Inferior parietal cortex (tissue), 1 donor: Measurements from ENCODE around the gene MBD3L5.
"Not testable (repeated sequence)": the region's sequence is repeated elsewhere in the genome, so short reads cannot be mapped to it uniquely, and the experiment has no call there.

Experiments
- DNase-seq: peaks from one replicate; pipeline ENCODE4 v3.0.0-alpha.2; 2016; ENCODE audit errors: extremely low spot score

Gene MBD3L5

GRCh38 chr19:7030278-7030677 lies at the start of gene MBD3L5:
Gene MBD3L5 (plus strand): TSS chr19:7030578. CDS start chr19:7030612, 34 bp downstream.
- DNase-seq, result not testable (repeated sequence)

- no peak for DNase-seq
These were observed 46.9 kb upstream of the MBD3L5 start for GRCh38 chr19:6983448-6983847.

- no peak for DNase-seq
These were observed 42.5 kb upstream of the MBD3L5 start for GRCh38 chr19:6987850-6988249.

GRCh38 chr19:6988257-6988656 lies 42.1 kb upstream of the MBD3L5 start:
- no peak for DNase-seq

- DNase-seq, result no peak
These were observed 35.3 kb upstream of the MBD3L5 start for GRCh38 chr19:6995054-6995453.

- no peak for DNase-seq
These were observed 33.6 kb upstream of the MBD3L5 start for GRCh38 chr19:6996810-6997209.

- no peak for DNase-seq
These were observed 32.5 kb upstream of the MBD3L5 start for GRCh38 chr19:6997679-6998445.

- DNase-seq, result no peak
These were observed 30.4 kb upstream of the MBD3L5 start for GRCh38 chr19:6999933-7000332.

- DNase-seq, result no peak
These were observed 30.0 kb upstream of the MBD3L5 start for GRCh38 chr19:7000333-7000732.

- no peak for DNase-seq
These were observed 29.6 kb upstream of the MBD3L5 start for GRCh38 chr19:7000816-7001215.

GRCh38 chr19:7004313-7004931 lies 26.0 kb upstream of the MBD3L5 start:
- no peak for DNase-seq

GRCh38 chr19:7006135-7006704 lies 24.2 kb upstream of the MBD3L5 start:
- no peak for DNase-seq

- no peak for DNase-seq
These were observed 22.5 kb upstream of the MBD3L5 start for GRCh38 chr19:7007859-7008258.

- no peak for DNase-seq
These were observed 19.4 kb upstream of the MBD3L5 start for GRCh38 chr19:7010722-7011593.

- DNase-seq, result peak; percentile 7
These were observed 16.7 kb upstream of the MBD3L5 start for GRCh38 chr19:7013678-7014077.

GRCh38 chr19:7018828-7019227 lies 11.6 kb upstream of the MBD3L5 start:
- no peak for DNase-seq

- DNase-seq, result not testable (repeated sequence)
These were observed 9.0 kb upstream of the MBD3L5 start, which contains the start of gene MBD3L2B for GRCh38 chr19:7021331-7021730. Gene MBD3L2B (minus strand): TSS chr19:7021431. CDS start chr19:7021397, 34 bp downstream.

GRCh38 chr19:7028790-7029189 lies 1.6 kb upstream of the MBD3L5 start:
- not testable (repeated sequence) for DNase-seq

GRCh38 chr19:7040079-7040478 lies 9.7 kb downstream of the MBD3L5 start, which contains the start of gene MBD3L4:
Gene MBD3L4 (minus strand): TSS chr19:7040179. CDS start chr19:7040144, 35 bp downstream.
- DNase-seq, result not testable (repeated sequence)

- not testable (repeated sequence) for DNase-seq
These were observed 11.2 kb downstream of the MBD3L5 start for GRCh38 chr19:7041563-7041962.

- DNase-seq, result not testable (repeated sequence)
These were observed 18.6 kb downstream of the MBD3L5 start, which contains the start of gene MBD3L2 for GRCh38 chr19:7049021-7049420. Gene MBD3L2 (plus strand): TSS chr19:7049321. CDS start chr19:7049374, 53 bp downstream.

GRCh38 chr19:7051421-7051820 lies 21.0 kb downstream of the MBD3L5 start:
- not testable (repeated sequence) for DNase-seq
